Endothelial cell of umbilical vein (primary cell): ENCODE data around the gene B4GALNT1.

Experiments
- CTCF ChIP-seq, 2 donors: IDR thresholded peaks; 1 replicate in 1 of 2; 2 replicates in 1 of 2; pipeline ENCODE4 v1.5.1; 2011; ENCODE audit warnings: low read length in 2 of 2, mild to moderate bottlenecking in 2 of 2, moderate library complexity in 2 of 2, control low read depth in 1 of 2, inconsistent platforms in 1 of 2, low read depth in 1 of 2; ENCODE audit not compliant: insufficient read depth in 1 of 2; ENCODE audit errors: extremely low read depth in 1 of 2
- EZH2 ChIP-seq: IDR thresholded peaks from 2 replicates; pipeline ENCODE4 v1.6.1; 2012; ENCODE audit warnings: borderline replicate concordance, low read depth, mild to moderate bottlenecking, moderate library complexity, low read length, inconsistent platforms; ENCODE audit not compliant: severe bottlenecking
- POLR2A ChIP-seq: IDR thresholded peaks from 2 replicates; pipeline ENCODE4 v1.6.1; 2012; ENCODE audit warnings: low read depth, mild to moderate bottlenecking, control low read depth, low read length

GRCh38 chr12:57627501-57628279, 5.3 kb downstream of the B4GALNT1 start:
- TF ChIP-seq EZH2 = peak; percentile 58
- peak in 1 of 2 donors; percentile 13 for TF ChIP-seq CTCF (IDR thresholded peaks at IDR 0.05; ENCODE audit: extremely low read depth in 1 of 2, insufficient read depth in 1 of 2, low read depth in 1 of 2, low read length in 2 of 2)
- TF ChIP-seq POLR2A = no peak
